Measurements from ENCODE around the gene PDZD2.

Gene PDZD2

DNA sequence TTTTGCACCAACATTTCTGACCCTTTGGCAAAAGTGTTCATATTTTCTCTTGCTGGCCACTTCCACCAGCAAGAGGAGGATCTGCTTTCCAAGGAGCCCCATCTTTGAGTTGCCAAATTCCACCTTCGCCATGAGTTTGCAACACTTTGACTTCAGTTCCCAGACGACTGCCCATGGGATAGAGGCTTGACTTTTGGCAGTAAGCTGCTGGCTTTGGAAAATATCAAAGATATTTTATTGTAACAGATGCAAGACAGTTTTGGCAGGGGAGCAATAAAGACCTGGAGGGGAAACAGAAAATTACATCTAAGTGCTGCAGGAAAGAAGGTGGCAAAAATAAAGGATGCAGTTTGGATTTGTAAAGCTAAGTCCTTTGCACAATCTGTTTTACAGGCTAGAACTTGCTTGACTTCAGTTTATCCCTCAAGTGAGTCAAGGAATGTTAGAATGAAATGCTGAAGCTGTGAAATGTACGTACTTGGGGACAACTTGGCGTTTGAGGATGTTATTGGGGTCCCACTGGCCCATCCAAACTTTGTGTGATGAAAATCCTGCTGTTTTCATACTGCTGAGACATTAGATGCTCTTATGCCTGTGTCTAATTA, 302.3 kb downstream of the PDZD2 start:
- no peak for DNase-seq

GRCh38 chr5:31942546-31942945, 303.6 kb downstream of the PDZD2 start:
- no peak for DNase-seq

GRCh38 chr5:31944684-31945445, 305.9 kb downstream of the PDZD2 start:
- no peak for DNase-seq

DNA sequence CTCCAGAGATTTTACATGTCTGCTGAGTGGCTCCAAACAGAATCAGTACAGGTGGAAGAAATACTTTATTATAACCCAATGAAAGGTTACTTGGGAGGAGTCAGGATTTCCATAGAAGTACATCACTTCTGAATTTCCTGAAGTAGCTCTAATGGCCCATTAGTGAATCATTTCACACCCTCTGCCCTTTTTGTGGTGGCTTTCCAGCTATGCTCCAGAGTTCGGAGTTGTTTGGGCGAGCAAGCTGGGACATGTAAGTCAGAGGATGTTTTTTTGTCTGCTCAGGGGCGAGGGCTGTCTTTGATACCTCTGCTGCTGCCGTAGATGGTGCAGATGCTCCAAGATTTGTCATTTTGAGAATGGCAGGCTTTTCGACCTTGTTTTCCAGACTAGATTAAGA, 309.1 kb downstream of the PDZD2 start:
- no peak for DNase-seq

GRCh38 chr5:31952067-31952466, 313.1 kb downstream of the PDZD2 start:
- no peak for DNase-seq

- DNase-seq, result no peak
Observed at GRCh38 chr5:31954091-31954490, 315.2 kb downstream of the PDZD2 start.

- no peak for DNase-seq
Observed at GRCh38 chr5:31957151-31957550, 318.2 kb downstream of the PDZD2 start.

DNA sequence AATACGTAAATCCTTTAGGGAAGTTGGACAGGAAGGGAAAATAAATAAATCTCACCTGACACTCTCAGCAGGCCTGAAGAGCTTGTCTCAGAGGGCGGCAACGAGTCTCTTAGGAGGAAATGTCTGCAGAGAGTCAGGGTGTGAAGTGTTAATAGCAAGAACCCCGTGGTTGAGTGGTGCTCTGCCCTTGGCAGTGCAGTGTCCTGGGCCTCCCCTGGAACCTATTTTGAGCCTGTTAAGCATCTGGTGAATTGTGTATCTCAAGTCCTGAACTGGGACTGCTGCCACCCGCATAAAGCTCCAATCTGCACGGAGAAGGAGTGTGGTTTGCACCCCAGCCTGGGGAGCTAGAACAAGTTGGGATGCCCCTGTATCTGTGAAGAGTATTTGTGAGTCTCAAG, 323.4 kb downstream of the PDZD2 start:
- DNase-seq, result no peak

GRCh38 chr5:31962871-31963307, 324.0 kb downstream of the PDZD2 start:
- no peak for DNase-seq

- DNase-seq, result no peak
Observed at GRCh38 chr5:31963358-31964006, 324.6 kb downstream of the PDZD2 start.

DNA sequence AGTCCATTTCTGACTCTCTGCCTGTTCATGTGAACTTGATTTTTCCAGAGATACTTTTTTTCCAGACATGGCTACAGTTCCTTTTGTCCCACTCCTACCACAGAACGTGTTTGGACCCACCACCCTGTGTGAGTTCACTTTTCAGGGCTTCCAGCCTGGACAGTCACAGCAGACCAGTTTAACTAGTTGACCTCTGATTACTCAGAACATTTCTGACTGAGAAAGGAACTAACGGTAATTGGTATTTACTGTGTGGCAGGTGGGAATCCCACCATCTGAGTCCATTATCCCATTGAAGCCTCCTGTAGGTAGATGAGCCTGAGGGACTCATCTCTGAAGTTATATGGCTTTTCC, 325.1 kb downstream of the PDZD2 start:
- no peak for DNase-seq

DNA sequence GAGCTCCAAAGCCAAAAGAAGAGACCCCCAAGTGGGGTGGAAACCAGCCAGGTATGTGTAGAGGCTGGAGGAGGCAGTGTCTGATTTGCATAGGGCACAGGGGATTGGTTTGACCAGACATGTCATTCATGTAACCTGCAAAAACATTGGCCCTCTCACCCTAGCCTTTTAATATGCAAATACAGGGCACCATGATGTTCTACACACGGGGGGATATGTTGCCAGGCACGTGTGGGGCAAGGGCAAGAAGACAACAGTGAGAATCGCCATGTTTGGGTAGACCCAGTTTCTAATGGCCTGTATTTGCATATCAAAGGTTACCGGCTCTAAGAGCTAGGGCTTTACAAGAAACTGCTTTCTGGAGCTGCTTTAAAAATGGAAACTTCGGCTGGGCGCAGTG, 326.3 kb downstream of the PDZD2 start:
- DNase-seq, result no peak

DNA sequence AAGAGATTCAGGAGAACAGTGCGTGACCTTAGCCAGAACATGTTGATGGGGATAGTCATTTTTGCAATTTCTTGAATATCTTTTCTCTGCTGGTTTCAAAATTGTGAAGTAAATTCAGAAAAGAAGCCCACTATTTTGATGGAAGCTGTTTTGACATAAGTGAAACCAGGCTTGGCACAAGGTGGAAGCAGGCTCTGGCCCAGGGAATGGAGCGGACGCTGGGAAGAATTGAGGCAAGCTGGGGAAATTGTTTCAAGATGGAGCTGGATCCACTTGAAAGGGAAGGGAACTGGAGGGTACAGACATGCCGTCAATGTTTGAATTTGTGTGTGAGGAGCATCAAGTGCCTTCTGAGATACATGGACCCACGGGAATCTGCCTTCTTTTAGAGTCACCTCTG, 328.0 kb downstream of the PDZD2 start:
- no peak for DNase-seq

DNA sequence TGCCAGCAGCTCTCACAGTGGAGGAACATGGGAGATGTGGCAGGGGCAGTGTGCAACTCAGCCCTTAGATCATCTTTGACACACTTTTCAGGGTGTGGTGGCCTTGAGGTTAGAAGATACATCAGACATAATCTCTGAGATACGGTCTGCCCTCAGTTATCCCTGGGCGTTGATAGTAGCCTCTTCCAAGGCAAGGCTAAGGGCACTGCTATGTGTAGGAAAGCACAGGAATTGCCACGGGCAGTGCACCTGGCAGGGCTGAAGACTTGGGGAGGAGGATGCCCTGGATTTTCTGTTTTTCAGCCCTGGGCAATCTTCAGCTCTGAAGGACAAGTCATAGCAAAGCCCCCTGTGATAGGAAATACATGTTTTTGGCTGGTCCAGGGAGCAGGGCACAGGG, 328.5 kb downstream of the PDZD2 start:
- no peak for DNase-seq

DNA sequence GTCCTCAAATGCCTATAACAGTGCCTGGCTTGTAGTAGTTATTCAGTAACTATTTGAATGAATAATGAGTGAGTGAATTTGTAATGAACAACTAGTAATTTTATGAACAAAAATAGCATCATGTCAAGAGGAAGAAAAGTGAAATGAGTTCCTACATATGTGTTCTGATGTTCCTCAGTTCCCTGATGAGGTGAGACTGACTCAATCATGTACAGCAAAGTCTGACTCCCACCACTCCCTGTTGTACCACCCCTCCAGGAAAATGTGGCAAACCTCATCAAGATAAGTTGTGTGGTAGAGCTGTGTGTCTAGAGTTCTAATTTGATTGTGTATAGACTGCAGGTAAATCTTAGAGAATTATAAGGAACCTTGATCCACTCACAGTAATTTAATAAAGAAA, 333.6 kb downstream of the PDZD2 start:
- no peak for DNase-seq

- DNase-seq, result peak in 1 of 2 donors; percentile 1
Observed at GRCh38 chr5:31975189-31975612, 336.3 kb downstream of the PDZD2 start.

GRCh38 chr5:31976169-31976568, 337.2 kb downstream of the PDZD2 start:
- DNase-seq, result no peak

DNA sequence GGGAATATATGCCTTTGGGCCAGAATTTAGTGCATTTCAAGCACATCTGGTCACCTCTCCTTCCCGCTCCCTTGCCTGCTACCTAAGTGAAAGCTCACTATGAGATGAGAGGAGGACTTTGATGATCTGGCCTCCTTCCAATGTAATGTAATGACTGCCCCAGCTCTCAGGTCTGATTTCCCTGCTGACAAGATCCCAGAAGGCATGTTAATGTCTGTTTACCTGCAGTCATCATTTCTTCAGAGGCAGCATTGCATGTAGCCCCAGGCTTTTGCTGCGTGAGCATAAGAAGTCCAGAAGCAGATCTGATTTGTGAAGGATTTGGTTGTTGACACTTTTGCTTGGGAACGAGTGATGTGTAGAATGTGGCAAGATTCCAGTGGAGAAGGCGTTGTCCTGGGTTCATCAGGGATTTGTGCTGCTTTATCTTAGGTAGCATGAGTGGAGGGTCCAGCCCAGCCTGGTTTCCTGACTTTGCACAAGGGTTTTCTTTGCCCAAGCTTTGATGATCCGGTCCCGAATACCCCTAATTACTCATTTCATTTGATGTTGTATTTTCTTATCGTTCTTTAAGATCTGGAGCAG, 342.5 kb downstream of the PDZD2 start:
- no peak for DNase-seq

- no peak for DNase-seq
Observed at GRCh38 chr5:31982027-31982426, 343.1 kb downstream of the PDZD2 start.

DNA sequence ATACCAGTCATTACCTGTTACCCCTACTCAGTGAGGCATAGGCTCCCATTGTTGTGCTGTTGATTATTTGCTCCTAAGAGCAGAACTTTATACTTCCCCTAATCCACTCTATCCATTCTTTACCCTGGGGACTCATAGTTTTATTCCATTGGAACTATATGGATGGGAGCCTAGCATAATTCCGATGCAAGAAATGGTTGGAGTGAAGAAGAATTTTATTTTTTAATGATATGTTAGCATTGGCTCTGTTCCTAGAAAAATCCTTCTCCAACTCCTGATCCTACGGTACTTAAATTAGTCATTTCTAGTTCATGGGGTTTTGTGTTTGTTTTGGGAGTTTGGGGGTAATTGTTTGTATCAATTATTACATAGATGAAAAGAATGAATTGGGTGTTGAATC, 343.7 kb downstream of the PDZD2 start:
- DNase-seq, result no peak

DNA sequence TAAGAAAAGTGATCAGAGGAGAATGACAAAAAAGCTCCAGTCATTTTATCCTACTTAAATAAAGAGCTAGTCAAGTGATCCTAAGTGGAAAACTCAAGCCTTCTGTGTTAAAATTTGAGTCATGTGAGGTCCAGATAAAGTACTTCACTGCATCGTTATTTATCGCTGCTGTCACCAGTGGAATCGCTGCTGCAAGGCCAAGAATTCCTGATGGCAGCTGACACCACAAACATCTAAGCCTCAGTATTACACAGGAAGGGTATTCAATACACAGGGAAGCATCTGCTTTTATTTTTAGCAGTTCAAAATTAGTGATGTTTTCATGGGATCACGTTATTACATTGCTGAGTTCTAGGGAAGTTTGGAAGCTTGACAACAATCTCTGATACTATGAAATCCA, 344.9 kb downstream of the PDZD2 start:
- no peak for DNase-seq

DNA sequence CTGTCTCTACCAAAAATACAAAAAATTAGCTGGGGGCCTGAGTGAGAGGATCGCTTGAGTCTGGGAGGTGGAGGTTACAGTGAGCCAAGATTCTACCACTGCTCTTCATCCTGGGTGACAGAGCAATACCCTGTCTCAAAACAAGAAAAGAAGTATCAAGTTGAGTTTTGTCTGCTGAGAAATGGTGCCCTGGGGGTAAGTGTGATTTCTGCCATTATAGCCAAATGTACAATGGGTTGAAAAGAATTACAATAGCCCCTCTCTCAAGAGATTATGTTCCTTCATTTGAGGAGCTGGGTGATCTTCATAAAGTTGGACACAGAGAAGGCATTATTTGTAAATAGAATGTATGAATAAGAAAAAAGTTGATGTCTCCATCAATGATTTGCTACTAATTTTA, 345.8 kb downstream of the PDZD2 start:
- DNase-seq, result no peak

GRCh38 chr5:31986101-31986500, 347.2 kb downstream of the PDZD2 start:
- DNase-seq, result no peak

All from stimulated activated CD4-positive, alpha-beta T cell treated with anti-CD3 and anti-CD28 coated beads, Interleukin-2, amount 100 ng/mL, for 24 hours (primary cell).